Calu3 (cell line): ENCODE results near the gene NINL. TPM values are rescaled to one million over a fixed set of nuclear protein-coding genes. Genes with fewer than 3 reads are reported as not detected.
A peak's percentile ranks its signal among the peaks of the same experiment; 100 is the strongest.

Experiments
- BruUV-seq: library from RNA; stranded (reverse); fragments of 400-500 nt; replicated peaks from 2 replicates; lab custom pipeline; 2021; lab: Mats Ljungman, UMichigan
- CTCF ChIA-PET: fragments of 300-600 bp; sonication (Branson Sonifier 250); formaldehyde crosslinking; loops from one replicate; lab custom pipeline; 2022; ENCODE audit warnings: antibody characterized with exemption; lab: Charles Lee
- DNase-seq: peaks from one replicate; pipeline ENCODE4 v3.0.0; 2022
- H3K27ac Mint-ChIP-seq: one replicate; pipeline ENCODE4 v1.8.0; 2022; ENCODE audit warnings: mixed read lengths; ENCODE audit not compliant: unreplicated experiment
- H3K27me3 Mint-ChIP-seq: one replicate; pipeline ENCODE4 v1.8.0; 2022; ENCODE audit warnings: mixed read lengths; ENCODE audit not compliant: unreplicated experiment
- H3K36me3 Mint-ChIP-seq: one replicate; pipeline ENCODE4 v1.8.0; 2022; ENCODE audit warnings: mild to moderate bottlenecking, moderate library complexity, mixed read lengths; ENCODE audit not compliant: insufficient read depth, unreplicated experiment
- H3K4me1 Mint-ChIP-seq: one replicate; pipeline ENCODE4 v1.8.0; 2022; ENCODE audit warnings: mild to moderate bottlenecking, low read depth, mixed read lengths; ENCODE audit not compliant: unreplicated experiment
- H3K4me3 Mint-ChIP-seq: one replicate; pipeline ENCODE4 v1.8.0; 2022; ENCODE audit warnings: mild to moderate bottlenecking, low read depth, moderate library complexity, mixed read lengths; ENCODE audit not compliant: unreplicated experiment
- H3K9me3 Mint-ChIP-seq: one replicate; pipeline ENCODE4 v1.8.0; 2022; ENCODE audit warnings: low read depth, mixed read lengths; ENCODE audit not compliant: unreplicated experiment
- intact Hi-C: fragments of 100-400 bp; cut with micrococcal nuclease; formaldehyde crosslinking; loops from one replicate; pipeline ENCODE4 v1.10.0; 2022; ENCODE audit not compliant: unreplicated experiment
- total RNA-seq: library from RNA; stranded (reverse); gene quantifications from 2 replicates; pipeline ENCODE4 v1.2.3, GENCODE V29; 2022
- TF ChIP-seq, protein P1 (sequence below): fragments of 200-600 bp; IDR thresholded peaks from one replicate; pipeline ENCODE4 v1.8.0; 2022; ENCODE audit warnings: antibody characterized with exemption; ENCODE audit not compliant: unreplicated experiment

The NINL gene
- total RNA-seq, 1 experiment from 2014 or later: 9.1 TPM

- intact Hi-C loops: no loop called here
- H3K27me3 Mint-ChIP-seq: no peaks in the 10 kb centered on the region
- no peak for DNase-seq
- peaks cover 10% of the 10 kb centered on the region for H3K4me1 Mint-ChIP-seq
- peak overlapping the region; percentile 87 for H3K4me3 Mint-ChIP-seq
- CTCF ChIA-PET: no interaction called here
- H3K36me3 Mint-ChIP-seq: peaks cover 28% of the 10 kb centered on the region
- H3K27ac Mint-ChIP-seq: peak overlapping the region; percentile 89
- peaks cover 2% of the 10 kb centered on the region for H3K9me3 Mint-ChIP-seq
- BruUV-seq: TSS peak; percentile 39
- TF ChIP-seq, protein P1, sequence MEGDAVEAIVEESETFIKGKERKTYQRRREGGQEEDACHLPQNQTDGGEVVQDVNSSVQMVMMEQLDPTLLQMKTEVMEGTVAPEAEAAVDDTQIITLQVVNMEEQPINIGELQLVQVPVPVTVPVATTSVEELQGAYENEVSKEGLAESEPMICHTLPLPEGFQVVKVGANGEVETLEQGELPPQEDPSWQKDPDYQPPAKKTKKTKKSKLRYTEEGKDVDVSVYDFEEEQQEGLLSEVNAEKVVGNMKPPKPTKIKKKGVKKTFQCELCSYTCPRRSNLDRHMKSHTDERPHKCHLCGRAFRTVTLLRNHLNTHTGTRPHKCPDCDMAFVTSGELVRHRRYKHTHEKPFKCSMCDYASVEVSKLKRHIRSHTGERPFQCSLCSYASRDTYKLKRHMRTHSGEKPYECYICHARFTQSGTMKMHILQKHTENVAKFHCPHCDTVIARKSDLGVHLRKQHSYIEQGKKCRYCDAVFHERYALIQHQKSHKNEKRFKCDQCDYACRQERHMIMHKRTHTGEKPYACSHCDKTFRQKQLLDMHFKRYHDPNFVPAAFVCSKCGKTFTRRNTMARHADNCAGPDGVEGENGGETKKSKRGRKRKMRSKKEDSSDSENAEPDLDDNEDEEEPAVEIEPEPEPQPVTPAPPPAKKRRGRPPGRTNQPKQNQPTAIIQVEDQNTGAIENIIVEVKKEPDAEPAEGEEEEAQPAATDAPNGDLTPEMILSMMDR: no peak
These were observed 37.3 kb upstream of the NINL start for GRCh38 chr20:25622450-25623224.

DNA sequence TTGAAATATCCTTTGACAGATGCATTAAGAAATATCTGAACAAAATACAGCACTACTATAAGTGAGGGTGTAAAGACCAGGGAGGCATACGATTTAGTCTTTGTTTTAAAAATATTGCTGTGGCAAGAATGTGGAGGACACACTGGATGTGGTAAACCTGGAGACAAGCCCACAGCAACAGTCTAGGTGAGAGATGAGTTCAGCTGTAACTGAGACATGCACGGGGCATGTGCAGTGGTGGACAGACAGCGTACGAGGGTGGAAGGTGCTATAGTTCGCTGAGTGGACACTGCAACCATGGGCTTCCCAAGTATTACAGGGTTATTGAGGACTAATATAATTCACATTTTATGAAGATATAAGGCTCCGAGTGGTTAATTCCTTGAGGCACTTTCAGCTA, 36.7 kb upstream of the NINL start:
- intact Hi-C loops: no loop called here
- no TSS peak for BruUV-seq
- Mint-ChIP-seq H3K4me1 (peaks cover 10% of the 10 kb centered on the region), H3K27me3 (no peaks in the 10 kb centered on the region), H3K4me3 (peak overlapping the region; percentile 87), H3K27ac (no peak overlapping the region), H3K9me3 (peaks cover 2% of the 10 kb centered on the region), H3K36me3 (peaks cover 28% of the 10 kb centered on the region)
- no peak for DNase-seq
- CTCF ChIA-PET: no interaction called here
- TF ChIP-seq, protein P1: no peak

DNA sequence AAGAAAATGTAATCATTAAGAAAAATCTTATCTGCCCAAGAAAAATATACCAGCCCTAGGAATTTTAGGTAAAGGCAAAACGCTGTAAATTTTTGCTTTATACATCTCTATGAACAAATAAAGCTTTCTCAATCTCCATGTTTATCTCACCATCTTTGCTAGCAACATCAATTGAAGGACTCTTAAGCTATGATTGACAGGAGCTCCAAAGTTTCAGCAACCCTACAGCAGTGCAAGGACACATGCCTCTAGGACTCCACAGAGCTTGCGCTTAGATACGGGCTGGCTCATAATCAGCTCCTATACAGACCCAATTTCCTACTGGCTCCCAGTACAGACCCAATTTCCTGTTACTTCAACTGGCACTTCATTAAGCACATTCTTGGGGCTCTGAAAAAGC, 34.2 kb upstream of the NINL start:
- Mint-ChIP-seq H3K4me3 (no peak overlapping the region), H3K27ac (no peak overlapping the region), H3K27me3 (no peaks in the 10 kb centered on the region), H3K36me3 (peaks cover 22% of the 10 kb centered on the region), H3K9me3 (no peaks in the 10 kb centered on the region), H3K4me1 (peaks cover 10% of the 10 kb centered on the region)
- intact Hi-C loops: no loop called here
- TF ChIP-seq, protein P1: no peak
- CTCF ChIA-PET: no interaction called here
- DNase-seq: no peak
- BruUV-seq: no TSS peak

DNA sequence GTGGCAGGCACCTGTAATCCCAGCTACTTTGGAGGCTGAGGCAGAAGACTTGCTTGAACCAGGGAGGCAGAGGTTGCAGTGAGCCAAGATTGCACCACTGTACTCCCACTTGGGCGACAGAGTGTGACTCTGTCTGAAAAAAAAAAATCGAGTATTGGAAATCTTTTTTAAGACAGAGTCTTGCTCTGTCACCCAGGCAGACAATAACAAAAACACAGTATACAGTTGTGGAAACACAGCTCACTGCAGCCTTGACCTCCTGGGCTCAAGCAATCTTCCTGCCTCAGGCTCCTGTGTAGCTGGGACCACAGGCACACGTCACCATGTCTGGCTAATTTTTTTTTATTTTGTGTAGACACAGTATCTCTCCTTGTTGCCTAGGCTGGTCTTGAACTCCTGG, 23.4 kb upstream of the NINL start:
- Mint-ChIP-seq H3K4me3 (no peak overlapping the region), H3K27me3 (no peaks in the 10 kb centered on the region), H3K9me3 (no peaks in the 10 kb centered on the region), H3K4me1 (no peaks in the 10 kb centered on the region), H3K27ac (no peak overlapping the region), H3K36me3 (no peaks in the 10 kb centered on the region)
- intact Hi-C loops: no loop called here
- no TSS peak for BruUV-seq
- no peak for DNase-seq
- TF ChIP-seq, protein P1: no peak
- CTCF ChIA-PET: no interaction called here
